GM12872 (cell line): ENCODE results near the gene TAS2R20.

Experiments used
- TF ChIP-seq, protein P1 (sequence below): IDR thresholded peaks from 3 replicates; pipeline ENCODE4 v1.5.1; 2011; ENCODE audit warnings: low read depth, mild to moderate bottlenecking, low read length, moderate library complexity; ENCODE audit not compliant: insufficient read depth

The TAS2R20 gene

DNA sequence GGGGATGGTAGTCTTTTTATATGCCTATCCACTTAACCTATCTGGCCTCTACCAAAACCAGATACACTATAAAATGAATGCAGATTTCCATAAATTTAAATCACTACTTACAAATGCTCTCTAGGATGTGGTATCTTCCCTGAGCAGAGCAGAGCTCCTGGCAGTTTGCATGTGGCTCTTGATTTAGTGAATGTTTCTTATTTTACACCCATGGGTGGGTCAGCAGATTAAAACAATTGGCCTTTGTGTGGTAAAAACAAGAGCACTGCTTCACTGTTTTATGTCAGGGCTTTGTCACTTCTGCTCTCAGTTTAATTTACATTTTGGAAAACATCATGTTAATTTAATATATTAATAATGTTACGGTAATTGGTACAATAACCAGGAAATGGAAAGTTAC, 18.8 kb upstream of the TAS2R20 start:
- TF ChIP-seq, protein P1, sequence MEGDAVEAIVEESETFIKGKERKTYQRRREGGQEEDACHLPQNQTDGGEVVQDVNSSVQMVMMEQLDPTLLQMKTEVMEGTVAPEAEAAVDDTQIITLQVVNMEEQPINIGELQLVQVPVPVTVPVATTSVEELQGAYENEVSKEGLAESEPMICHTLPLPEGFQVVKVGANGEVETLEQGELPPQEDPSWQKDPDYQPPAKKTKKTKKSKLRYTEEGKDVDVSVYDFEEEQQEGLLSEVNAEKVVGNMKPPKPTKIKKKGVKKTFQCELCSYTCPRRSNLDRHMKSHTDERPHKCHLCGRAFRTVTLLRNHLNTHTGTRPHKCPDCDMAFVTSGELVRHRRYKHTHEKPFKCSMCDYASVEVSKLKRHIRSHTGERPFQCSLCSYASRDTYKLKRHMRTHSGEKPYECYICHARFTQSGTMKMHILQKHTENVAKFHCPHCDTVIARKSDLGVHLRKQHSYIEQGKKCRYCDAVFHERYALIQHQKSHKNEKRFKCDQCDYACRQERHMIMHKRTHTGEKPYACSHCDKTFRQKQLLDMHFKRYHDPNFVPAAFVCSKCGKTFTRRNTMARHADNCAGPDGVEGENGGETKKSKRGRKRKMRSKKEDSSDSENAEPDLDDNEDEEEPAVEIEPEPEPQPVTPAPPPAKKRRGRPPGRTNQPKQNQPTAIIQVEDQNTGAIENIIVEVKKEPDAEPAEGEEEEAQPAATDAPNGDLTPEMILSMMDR, result no peak

DNA sequence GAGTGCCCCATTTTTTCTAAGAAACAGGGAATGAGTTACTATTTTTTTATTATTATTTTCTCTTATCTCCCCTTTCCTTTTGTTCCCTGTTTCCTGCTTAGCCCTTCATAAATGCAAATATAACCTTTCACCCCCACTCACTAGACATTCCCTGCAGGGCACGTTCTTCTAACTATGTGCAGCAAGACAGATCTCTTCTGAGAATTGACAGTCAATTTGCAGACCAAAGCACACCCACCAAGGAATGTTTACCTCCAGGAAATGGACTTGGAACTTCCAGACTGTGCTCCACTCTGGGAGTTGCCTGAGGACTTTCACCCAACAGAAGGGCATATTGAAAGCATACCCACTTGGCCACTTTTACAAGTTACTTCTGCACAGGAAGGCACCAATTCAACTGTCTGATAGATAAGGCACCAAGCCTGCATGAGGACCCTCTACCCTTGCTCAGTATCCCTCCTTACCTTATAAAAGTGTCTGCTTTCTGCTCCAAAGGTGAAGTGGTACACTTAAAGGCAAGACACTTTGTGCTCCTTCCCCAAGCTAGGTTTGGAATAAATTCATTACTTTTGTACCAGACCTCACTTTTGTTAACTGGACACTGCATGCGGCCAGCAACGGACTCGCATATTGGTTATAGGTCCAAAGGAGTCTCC, 17.8 kb upstream of the TAS2R20 start:
- TF ChIP-seq, protein P1, result no peak

DNA sequence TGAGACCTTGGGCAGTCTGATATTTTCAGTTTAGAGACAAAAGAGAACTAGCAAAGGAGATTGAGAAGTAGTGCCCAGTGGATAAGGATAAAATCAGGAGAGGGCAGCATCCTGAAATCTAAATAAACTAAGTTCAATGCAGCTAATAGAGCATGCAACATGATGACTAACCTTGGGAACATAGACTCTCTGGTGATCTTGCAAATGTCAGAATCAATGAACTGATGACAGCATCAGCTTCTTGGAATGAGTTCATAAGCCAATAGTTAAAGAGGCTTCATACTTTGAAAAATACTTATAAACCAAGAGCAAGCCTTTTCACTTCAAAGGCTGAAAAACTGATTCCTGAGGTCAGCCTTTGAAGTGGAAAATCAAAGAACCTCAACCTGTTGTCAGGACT, 16.1 kb upstream of the TAS2R20 start:
- TF ChIP-seq, protein P1, result no peak

DNA sequence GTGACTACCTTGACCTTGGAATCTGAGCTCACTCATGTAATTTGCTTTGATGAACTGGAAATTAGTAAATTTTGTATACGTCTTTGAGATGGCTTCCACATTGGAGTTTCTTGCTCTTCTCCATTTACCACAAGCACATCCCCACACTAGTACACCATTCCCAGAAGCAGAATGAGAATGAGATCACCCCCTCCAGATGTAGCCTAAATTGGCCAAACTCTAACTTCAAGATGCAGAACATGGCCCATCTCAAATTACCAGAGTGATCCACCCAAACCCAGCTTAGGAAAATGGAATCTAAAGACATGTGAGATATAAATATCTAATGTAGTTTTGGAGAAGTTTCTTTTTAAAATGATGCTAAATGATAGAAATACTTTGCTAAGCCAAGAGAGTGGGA, 9.5 kb upstream of the TAS2R20 start:
- TF ChIP-seq, protein P1, result no peak

DNA sequence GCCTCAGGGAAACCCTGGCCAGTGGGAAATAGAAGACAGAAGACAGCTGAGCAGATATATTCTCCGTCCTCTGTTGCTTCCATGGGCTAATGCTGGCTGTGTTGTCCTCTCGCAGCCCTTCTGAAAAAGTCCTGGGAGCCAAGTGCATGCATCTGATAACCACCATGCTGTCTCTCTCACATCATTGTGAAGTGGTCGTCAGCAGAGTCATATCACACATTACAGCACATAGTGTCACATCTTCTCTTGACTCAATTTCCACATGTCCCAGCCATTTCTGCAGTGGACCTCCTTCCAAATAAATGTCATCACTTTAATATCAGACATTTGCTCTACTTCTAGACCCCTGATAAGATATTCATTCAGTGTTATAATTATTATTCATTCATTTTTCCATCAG, 3.8 kb downstream of the TAS2R20 start:
- TF ChIP-seq, protein P1, result no peak

DNA sequence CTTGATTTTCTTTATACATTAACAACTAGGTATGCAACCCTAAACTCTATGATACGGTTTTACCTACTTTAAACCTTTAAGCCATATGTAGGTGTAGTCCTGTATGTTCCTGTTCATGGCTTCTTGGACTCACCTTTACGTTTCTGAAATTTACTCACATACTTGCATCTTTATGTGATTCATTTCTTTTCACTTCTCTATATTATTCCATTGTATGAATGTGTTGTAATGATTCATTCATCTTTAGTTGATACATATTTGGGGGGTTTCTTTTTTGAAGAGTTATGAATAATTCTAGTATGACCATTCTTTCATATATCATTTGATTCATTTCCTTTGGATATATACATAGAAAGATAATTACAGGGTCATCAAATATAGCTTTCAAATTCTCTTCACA, 9.0 kb downstream of the TAS2R20 start:
- TF ChIP-seq, protein P1, result no peak

DNA sequence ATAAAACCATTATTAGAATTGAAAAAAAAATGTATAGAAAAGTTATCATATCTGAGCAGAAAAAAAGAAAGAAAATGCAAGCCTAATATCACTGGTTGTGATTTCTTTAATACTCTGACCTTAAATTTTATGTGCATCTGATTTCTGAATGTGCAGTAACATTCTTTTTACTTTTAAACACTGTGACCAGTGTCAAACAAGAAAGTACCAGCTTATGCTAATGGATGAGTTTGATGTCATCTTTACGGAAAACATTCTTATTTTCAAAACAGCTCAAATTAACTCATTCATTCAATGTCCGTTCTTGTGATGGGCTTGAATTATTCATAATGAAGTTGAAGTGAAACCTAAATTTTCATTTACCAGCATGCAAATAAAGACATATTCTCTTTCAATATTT, 11.3 kb downstream of the TAS2R20 start, which contains the start of gene TAS2R50:
TSS of gene TAS2R50 (minus strand) at position 101 of the 400 bp plus-strand sequence. CDS start at position 49, 52 bp downstream.
- TF ChIP-seq, protein P1, result no peak
